Activated T-helper 2 cell treated with anti-CD3 and anti-CD28 coated beads, Interferon-gamma antibody, Interleukin-2, Interleukin-4, amounts not matched to agents 10 μg/mL and 5 μg/mL and 100 μg/mL, durations not matched to agents 14 hours and 24 hours and 36 hours (primary cell): Measurements from ENCODE around the gene PTPN13. TPM values are rescaled to one million over a fixed set of nuclear protein-coding genes. Genes with fewer than 3 reads are reported as not detected.
A peak's percentile ranks its signal among the peaks of the same experiment; 100 is the strongest.

Experiments used
- DNase-seq: peaks from one replicate; pipeline ENCODE4 v3.0.0; 2021; ENCODE audit warnings: low spot score
- H3K27ac Mint-ChIP-seq: one replicate; pipeline ENCODE4 v1.8.0; 2021; ENCODE audit warnings: mixed read lengths
- H3K27me3 Mint-ChIP-seq: one replicate; pipeline ENCODE4 v1.8.0; 2021; ENCODE audit warnings: low read depth, mixed read lengths
- H3K36me3 Mint-ChIP-seq: one replicate; pipeline ENCODE4 v1.8.0; 2021; ENCODE audit warnings: low read depth, mixed read lengths
- H3K4me1 Mint-ChIP-seq: one replicate; pipeline ENCODE4 v1.8.0; 2021; ENCODE audit warnings: low read depth, mixed read lengths
- H3K4me3 Mint-ChIP-seq: one replicate; pipeline ENCODE4 v1.8.0; 2021; ENCODE audit warnings: low read depth, mild to moderate bottlenecking, moderate library complexity, mixed read lengths
- H3K9me3 Mint-ChIP-seq: one replicate; pipeline ENCODE4 v1.8.0; 2021; ENCODE audit warnings: mixed read lengths
- intact Hi-C: fragments of 100-400 bp; cut with micrococcal nuclease; formaldehyde crosslinking; loops from one replicate; pipeline ENCODE4 v1.15.1; 2023
- total RNA-seq: library from RNA; stranded (reverse); gene quantifications from 2 replicates; pipeline ENCODE4 v1.2.3, GENCODE V29; 2022

The PTPN13 gene
- total RNA-seq, 1 donor from 2014 or later: 0.18 TPM

GRCh38 chr4:86565651-86566050, 28.5 kb upstream of the PTPN13 start:
- Mint-ChIP-seq H3K4me1 (peaks cover 5% of the 10 kb centered on the region), H3K36me3 (no peaks in the 10 kb centered on the region), H3K4me3 (no peak overlapping the region), H3K27ac (no peak overlapping the region), H3K27me3 (peaks cover 9% of the 10 kb centered on the region), H3K9me3 (no peaks in the 10 kb centered on the region)
- no peak for DNase-seq
- intact Hi-C loops: no loop called here

- H3K36me3 Mint-ChIP-seq: no peaks in the 10 kb centered on the region
- DNase-seq: no peak
- H3K27ac Mint-ChIP-seq: no peak overlapping the region
- intact Hi-C loops: no loop called here
- peaks cover 10% of the 10 kb centered on the region for H3K27me3 Mint-ChIP-seq
- no peaks in the 10 kb centered on the region for H3K9me3 Mint-ChIP-seq
- no peak overlapping the region for H3K4me3 Mint-ChIP-seq
- H3K4me1 Mint-ChIP-seq: peaks cover 2% of the 10 kb centered on the region
Measured at GRCh38 chr4:86569103-86569870, 24.8 kb upstream of the PTPN13 start.

- Mint-ChIP-seq H3K36me3 (no peaks in the 10 kb centered on the region), H3K27me3 (peaks cover 4% of the 10 kb centered on the region), H3K4me3 (no peak overlapping the region), H3K4me1 (no peaks in the 10 kb centered on the region), H3K27ac (no peak overlapping the region), H3K9me3 (no peaks in the 10 kb centered on the region)
- DNase-seq: no peak
- intact Hi-C loops: no loop called here
Measured at GRCh38 chr4:86579941-86580340, 14.2 kb upstream of the PTPN13 start.

GRCh38 chr4:86582410-86582809, 11.7 kb upstream of the PTPN13 start:
- Mint-ChIP-seq H3K4me1 (no peaks in the 10 kb centered on the region), H3K9me3 (no peaks in the 10 kb centered on the region), H3K27ac (no peak overlapping the region), H3K36me3 (no peaks in the 10 kb centered on the region), H3K27me3 (peaks cover 14% of the 10 kb centered on the region), H3K4me3 (no peak overlapping the region)
- DNase-seq: no peak
- intact Hi-C loops: no loop called here

- Mint-ChIP-seq H3K36me3 (no peaks in the 10 kb centered on the region), H3K27me3 (peaks cover 12% of the 10 kb centered on the region), H3K4me3 (no peak overlapping the region), H3K27ac (no peak overlapping the region), H3K9me3 (no peaks in the 10 kb centered on the region), H3K4me1 (no peaks in the 10 kb centered on the region)
- no peak for DNase-seq
- intact Hi-C loops: no loop called here
Measured at GRCh38 chr4:86586160-86586572, 7.9 kb upstream of the PTPN13 start.

GRCh38 chr4:86586626-86587380, 7.3 kb upstream of the PTPN13 start:
- Mint-ChIP-seq H3K9me3 (no peaks in the 10 kb centered on the region), H3K27me3 (peaks cover 12% of the 10 kb centered on the region)

GRCh38 chr4:86587381-86588140, 6.6 kb upstream of the PTPN13 start:
- DNase-seq: no peak
- H3K36me3 Mint-ChIP-seq: no peaks in the 10 kb centered on the region
- H3K27ac Mint-ChIP-seq: no peak overlapping the region
- H3K9me3 Mint-ChIP-seq: no peaks in the 10 kb centered on the region
- no peak overlapping the region for H3K4me3 Mint-ChIP-seq
- H3K4me1 Mint-ChIP-seq: no peaks in the 10 kb centered on the region
- intact Hi-C loops: no loop called here
- H3K27me3 Mint-ChIP-seq: peaks cover 17% of the 10 kb centered on the region

More at GRCh38 chr4:86586626-86587380, 7.3 kb upstream of the PTPN13 start:
- Mint-ChIP-seq H3K4me1 (no peaks in the 10 kb centered on the region), H3K4me3 (no peak overlapping the region), H3K27ac (no peak overlapping the region), H3K36me3 (no peaks in the 10 kb centered on the region)
- no peak for DNase-seq
- intact Hi-C loops: no loop called here

- H3K9me3 Mint-ChIP-seq: no peaks in the 10 kb centered on the region
- intact Hi-C loops: no loop called here
- H3K4me3 Mint-ChIP-seq: no peak overlapping the region
- H3K27me3 Mint-ChIP-seq: peaks cover 48% of the 10 kb centered on the region
- DNase-seq: no peak
- peaks cover 14% of the 10 kb centered on the region for H3K4me1 Mint-ChIP-seq
- H3K36me3 Mint-ChIP-seq: no peaks in the 10 kb centered on the region
- H3K27ac Mint-ChIP-seq: no peak overlapping the region
Measured at GRCh38 chr4:86592553-86593249, 1.4 kb upstream of the PTPN13 start.

- intact Hi-C loops: loop anchor here (5.0 kb wide), 1 partner anchor 97 kb away; no protein-coding TSS in a partner anchor
- no peaks in the 10 kb centered on the region for H3K9me3 Mint-ChIP-seq
- no peaks in the 10 kb centered on the region for H3K36me3 Mint-ChIP-seq
- peak overlapping the region; percentile 69 for H3K4me3 Mint-ChIP-seq
- DNase-seq: no peak
- H3K4me1 Mint-ChIP-seq: peaks cover 14% of the 10 kb centered on the region
- peaks cover 52% of the 10 kb centered on the region for H3K27me3 Mint-ChIP-seq
- H3K27ac Mint-ChIP-seq: no peak overlapping the region
Measured at GRCh38 chr4:86594559-86595425, 677 bp downstream of the PTPN13 start.

GRCh38 chr4:86595426-86595805, 1.3 kb downstream of the PTPN13 start:
- H3K36me3 Mint-ChIP-seq: no peaks in the 10 kb centered on the region
- no peak overlapping the region for H3K27ac Mint-ChIP-seq
- H3K27me3 Mint-ChIP-seq: peaks cover 53% of the 10 kb centered on the region
- peaks cover 14% of the 10 kb centered on the region for H3K4me1 Mint-ChIP-seq
- no peak for DNase-seq
- peak overlapping the region; percentile 68 for H3K4me3 Mint-ChIP-seq
- H3K9me3 Mint-ChIP-seq: no peaks in the 10 kb centered on the region
- intact Hi-C loops: loop anchor here (5.0 kb wide), 1 partner anchor 98 kb away; no protein-coding TSS in a partner anchor

GRCh38 chr4:86596807-86597206, 2.7 kb downstream of the PTPN13 start:
- Mint-ChIP-seq H3K9me3 (no peaks in the 10 kb centered on the region), H3K36me3 (no peaks in the 10 kb centered on the region), H3K27me3 (peaks cover 58% of the 10 kb centered on the region), H3K4me3 (no peak overlapping the region), H3K4me1 (peaks cover 14% of the 10 kb centered on the region), H3K27ac (no peak overlapping the region)
- DNase-seq: no peak
- intact Hi-C loops: loop anchor here (5.0 kb wide), 1 partner anchor 100 kb away; no protein-coding TSS in a partner anchor
